IMR-90 (cell line): ENCODE results near the gene MAP3K15. TPM values are rescaled to one million over a fixed set of nuclear protein-coding genes. Genes with fewer than 3 reads are reported as not detected.

Experiments
- ATAC-seq: fragments of 200-7000 bp; cut with Tn5 transposase; 2 replicates; pipeline ENCODE4 v1.9.1; 2020; ENCODE audit warnings: low read depth, mild to moderate bottlenecking, moderate library complexity
- BruUV-seq: library from RNA; stranded (reverse); fragments of 400-500 nt; replicated peaks from 2 replicates; lab custom pipeline; 2021; lab: Mats Ljungman, UMichigan
- CTCF ChIA-PET: fragments of 300-600 bp; formaldehyde crosslinking; extraction: SDS; loops from one replicate; lab custom pipeline; 2021; ENCODE audit warnings: antibody characterized with exemption; lab: Yijun Ruan, JAX
- POLR2A ChIA-PET: fragments of 300-600 bp; sonication (Branson Sonifier 250); formaldehyde crosslinking; loops from one replicate; lab custom pipeline; 2022; ENCODE audit warnings: antibody characterized with exemption; ENCODE audit not compliant: unreplicated experiment; lab: Charles Lee
- DNase-seq: peaks from one replicate; pipeline ENCODE4 v3.0.0; 2013
- H2AFZ ChIP-seq: replicated peaks from 2 replicates; pipeline ENCODE3; 2013; ENCODE audit warnings: low read length, mild to moderate bottlenecking; ENCODE audit not compliant: poor library complexity
- H2AK5ac ChIP-seq: 2 replicates; pipeline ENCODE4 v1.6.1; 2013; ENCODE audit warnings: low read depth, low read length, inconsistent platforms
- H2AK9ac ChIP-seq: replicated peaks from 2 replicates; pipeline ENCODE3; 2013; ENCODE audit warnings: mild to moderate bottlenecking, low read depth, low read length, moderate library complexity; ENCODE audit not compliant: poor library complexity
- H2BK120ac ChIP-seq: 2 replicates; pipeline ENCODE4 v1.6.1; 2013; ENCODE audit warnings: low read depth, low read length, inconsistent platforms
- H2BK15ac ChIP-seq: 3 replicates; pipeline ENCODE4 v1.6.1; 2013; ENCODE audit warnings: low read depth, low read length, inconsistent platforms
- H2BK20ac ChIP-seq: 2 replicates; pipeline ENCODE4 v1.6.1; 2013; ENCODE audit warnings: low read depth, mild to moderate bottlenecking, inconsistent platforms, low read length, moderate library complexity
- H2BK5ac ChIP-seq: 2 replicates; pipeline ENCODE4 v1.6.1; 2013; ENCODE audit warnings: mild to moderate bottlenecking, low read depth, low read length, inconsistent platforms; ENCODE audit not compliant: poor library complexity, severe bottlenecking
- H3K14ac ChIP-seq: replicated peaks from 2 replicates; pipeline ENCODE4 v1.6.1; 2013; ENCODE audit warnings: low read depth, low read length, inconsistent platforms
- H3K18ac ChIP-seq: 2 replicates; pipeline ENCODE4 v1.6.1; 2013; ENCODE audit warnings: low read depth, low read length, control low read depth
- H3K23ac ChIP-seq: 2 replicates; pipeline ENCODE4 v1.6.1; 2013; ENCODE audit warnings: low read depth, low read length, inconsistent platforms
- H3K27ac ChIP-seq: 2 replicates; pipeline ENCODE4 v1.5.1; 2013; ENCODE audit warnings: mild to moderate bottlenecking, control low read depth, low read length; ENCODE audit not compliant: insufficient read depth
- H3K27me3 ChIP-seq: 2 replicates; pipeline ENCODE4 v1.6.1; 2013; ENCODE audit warnings: low read length; ENCODE audit not compliant: control insufficient read depth, insufficient read depth
- H3K36me3 ChIP-seq: 2 replicates; pipeline ENCODE4 v1.6.1; 2013; ENCODE audit warnings: low read length, mixed read lengths; ENCODE audit not compliant: control insufficient read depth, insufficient read depth
- H3K4ac ChIP-seq: 2 replicates; pipeline ENCODE4 v1.6.1; 2013; ENCODE audit warnings: low read depth, low read length, inconsistent platforms
- H3K4me1 ChIP-seq: 2 replicates; pipeline ENCODE4 v1.6.1; 2013; ENCODE audit warnings: low read length, mixed read lengths; ENCODE audit not compliant: control insufficient read depth, insufficient read depth
- H3K4me2 ChIP-seq: 2 replicates; pipeline ENCODE4 v1.6.1; 2013; ENCODE audit warnings: low read depth, mild to moderate bottlenecking, control low read depth, low read length, moderate library complexity
- H3K4me3 ChIP-seq: 2 replicates; pipeline ENCODE4 v1.5.1; 2013; ENCODE audit warnings: low read depth, mild to moderate bottlenecking, control low read depth, low read length, moderate library complexity; ENCODE audit not compliant: insufficient read depth
- H3K56ac ChIP-seq: 2 replicates; pipeline ENCODE4 v1.6.1; 2013; ENCODE audit warnings: low read length, inconsistent platforms; ENCODE audit not compliant: insufficient read depth; ENCODE audit errors: extremely low read depth
- H3K79me1 ChIP-seq, 2 experiments: 2 replicates each; pipeline ENCODE4 v1.6.1; 2013; ENCODE audit warnings: low read length in 2 of 2, inconsistent platforms in 1 of 2, low read depth in 1 of 2
- H3K9ac ChIP-seq: 2 replicates; pipeline ENCODE4 v1.6.1; 2013; ENCODE audit warnings: low read depth, low read length, control low read depth
- H3K9me1 ChIP-seq: 2 replicates; pipeline ENCODE4 v1.6.1; 2013; ENCODE audit warnings: low read length, inconsistent platforms; ENCODE audit not compliant: insufficient read depth
- H3K9me3 ChIP-seq: 2 replicates; pipeline ENCODE4 v1.6.1; 2013; ENCODE audit warnings: low read length; ENCODE audit not compliant: control insufficient read depth, insufficient read depth
- H4K20me1 ChIP-seq: 2 replicates; pipeline ENCODE4 v1.6.1; 2013; ENCODE audit warnings: low read length, inconsistent platforms; ENCODE audit not compliant: insufficient read depth
- H4K5ac ChIP-seq: 2 replicates; pipeline ENCODE4 v1.6.1; 2013; ENCODE audit warnings: mild to moderate bottlenecking, low read depth, low read length, control low read depth
- H4K8ac ChIP-seq, 2 experiments: 2 replicates each; pipeline ENCODE4 v1.6.1; 2013; ENCODE audit warnings: low read depth in 2 of 2, low read length in 2 of 2, control low read depth in 1 of 2, inconsistent platforms in 1 of 2
- H4K91ac ChIP-seq: 2 replicates; pipeline ENCODE4 v1.6.1; 2013; ENCODE audit warnings: low read depth, low read length, inconsistent platforms; ENCODE audit not compliant: insufficient read depth
- BHLHE40 ChIP-seq: fragments of 150-350 bp; IDR thresholded peaks from 2 replicates; pipeline ENCODE4 v1.6.1; 2016; ENCODE audit warnings: mild to moderate bottlenecking, low read depth, low read length
- CEBPB ChIP-seq: IDR thresholded peaks from 2 replicates; pipeline ENCODE4 v1.6.1; 2012; ENCODE audit warnings: low read depth, low read length, improper control_type of control experiment
- CHD1 ChIP-seq: IDR thresholded peaks from 2 replicates; pipeline ENCODE4 v1.6.1; 2012; ENCODE audit warnings: low read depth, low read length, improper control_type of control experiment
- FOS ChIP-seq: fragments of 150-350 bp; IDR thresholded peaks from 2 replicates; pipeline ENCODE4 v1.6.1; 2016; ENCODE audit warnings: low read depth, low read length
- MAFK ChIP-seq: IDR thresholded peaks from 2 replicates; pipeline ENCODE4 v1.6.1; 2012; ENCODE audit warnings: low read depth, low read length, improper control_type of control experiment
- MAZ ChIP-seq: IDR thresholded peaks from 2 replicates; pipeline ENCODE4 v1.6.1; 2012; ENCODE audit warnings: low read depth, mild to moderate bottlenecking, low read length, improper control_type of control experiment, moderate library complexity, borderline replicate concordance
- MXI1 ChIP-seq: IDR thresholded peaks from 2 replicates; pipeline ENCODE4 v1.6.1; 2012; ENCODE audit warnings: low read depth, mild to moderate bottlenecking, low read length, moderate library complexity, borderline replicate concordance
- NFE2L2 ChIP-seq: fragments of 150-350 bp; IDR thresholded peaks from 2 replicates; pipeline ENCODE4 v1.6.1; 2016; ENCODE audit warnings: low read depth, mild to moderate bottlenecking, low read length
- POLR2A ChIP-seq: IDR thresholded peaks from 2 replicates; pipeline ENCODE4 v1.6.1; 2012; ENCODE audit warnings: mild to moderate bottlenecking, low read depth, low read length
- RAD21 ChIP-seq: IDR thresholded peaks from 2 replicates; pipeline ENCODE4 v1.6.1; 2012; ENCODE audit warnings: low read length, improper control_type of control experiment
- RCOR1 ChIP-seq: IDR thresholded peaks from 2 replicates; pipeline ENCODE4 v1.6.1; 2012; ENCODE audit warnings: mild to moderate bottlenecking, low read length, improper control_type of control experiment; ENCODE audit not compliant: insufficient replicate concordance
- RFX5 ChIP-seq: IDR thresholded peaks from 2 replicates; pipeline ENCODE4 v1.8.0; 2012; ENCODE audit warnings: low read depth, mild to moderate bottlenecking, low read length, moderate library complexity
- SMC3 ChIP-seq: fragments of 150-350 bp; IDR thresholded peaks from 2 replicates; pipeline ENCODE4 v1.6.1; 2016; ENCODE audit warnings: low read depth, mild to moderate bottlenecking, antibody characterized with exemption, low read length, moderate library complexity
- WGBS, 2 experiments: methylation state at CpG; one replicate each; pipeline versions ENCODE4 v1.1.5 to v1.1.7; 2013; ENCODE audit warnings: missing lambda C conversion rate in 2 of 2; ENCODE audit not compliant: insufficient read length in 1 of 2; ENCODE audit errors: extremely low coverage in 2 of 2; 5-methylcytosine and 5-hydroxymethylcytosine counted together
- dilution Hi-C: fragments of 300-500 bp; cut with HindIII; formaldehyde crosslinking; loops from one replicate; pipeline ENCODE4 v1.14.3; 2018; ENCODE audit warnings: low sequenced_read_pairs; ENCODE audit not compliant: unreplicated experiment
- in situ Hi-C: fragments of 300-500 bp; cut with MboI; formaldehyde crosslinking; loops from 3 replicates; pipeline ENCODE4 v1.14.3; 2019; ENCODE audit warnings: low sequenced_read_pairs, inconsistent platforms, mixed read lengths
- intact Hi-C: fragments of 100-400 bp; cut with micrococcal nuclease; formaldehyde crosslinking; loops from 2 replicates; pipeline ENCODE4 v1.10.0; 2022
- polyA plus RNA-seq, 3 experiments: library from polyadenylated mRNA; depleted of rRNA; stranded (reverse); fragments of >200 nt; gene quantifications; 2 replicates each; pipeline ENCODE4 v1.2.3, GENCODE V29; 2012; ENCODE audit warnings: low replicate concordance in 1 of 3
- total RNA-seq: library from RNA; depleted of rRNA; stranded (reverse); fragments of >200 nt; gene quantifications from 2 replicates; pipeline ENCODE4 v1.2.3, GENCODE V29; 2012
- TF ChIP-seq, protein P1 (sequence below): fragments of 150-350 bp; IDR thresholded peaks from 2 replicates; pipeline ENCODE4 v1.6.1; 2016; ENCODE audit warnings: low read depth, mild to moderate bottlenecking, low read length, moderate library complexity, borderline replicate concordance
- TF ChIP-seq, protein P2 (sequence below): conservative IDR thresholded peaks from 2 replicates; pipeline ENCODE4 v1.5.1; 2012; ENCODE audit warnings: mild to moderate bottlenecking, low read depth, low read length, improper control_type of control experiment
- TF ChIP-seq, protein P3 (sequence below): fragments of 150-350 bp; IDR thresholded peaks from 2 replicates; pipeline ENCODE4 v1.6.1; 2017; ENCODE audit warnings: mild to moderate bottlenecking, antibody characterized with exemption, low read length, low read depth

The MAP3K15 gene
- total and polyA plus RNA-seq, 2 of the 4 experiments (the other 2 are of a cell fraction): under 0.01 to 0.10 TPM

DNA sequence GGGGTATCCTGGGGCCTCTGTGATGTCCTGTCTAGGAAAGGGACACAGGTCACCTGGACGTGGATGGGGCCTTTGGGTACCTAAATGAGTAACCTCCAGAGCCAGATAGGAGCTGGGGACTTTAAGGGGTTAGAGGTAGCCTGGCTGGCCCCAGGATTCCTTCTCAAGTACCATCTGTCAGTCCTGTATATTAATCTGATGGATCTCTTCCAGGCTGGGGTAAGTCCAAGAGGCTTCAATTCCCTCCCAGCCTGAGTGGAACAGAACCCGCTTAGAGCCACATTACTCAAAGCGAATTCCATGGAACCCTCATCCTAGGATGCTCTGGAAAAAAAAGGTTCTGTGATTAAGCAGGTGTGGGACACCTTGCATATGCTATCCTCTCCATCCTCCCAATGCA lies 24.8 kb upstream of the MAP3K15 start:
- no peaks in the 10 kb centered on the region; the same call in 1 of the 2 replicates for H3K36me3 ChIP-seq
- dilution Hi-C loops: no loop called here

More for the DNA sequence above, 24.8 kb upstream of the MAP3K15 start:
- Histone ChIP-seq H2BK15ac (no peak overlapping the region), H3K18ac (no peak overlapping the region), H2AK9ac (no peak overlapping the region), H2BK5ac (no peak overlapping the region), H4K91ac (no peak overlapping the region), H2AFZ (no peak overlapping the region), H3K27ac (no peak overlapping the region), H3K14ac (no peak overlapping the region), H3K9me3 (no peaks in the 10 kb centered on the region), H3K27me3 (no peaks in the 10 kb centered on the region), H3K23ac (no peak overlapping the region), H4K5ac (no peak overlapping the region), H3K4me2 (no peak overlapping the region), H3K4me3 (no peak overlapping the region), H4K20me1 (no peaks in the 10 kb centered on the region), H3K79me1 (no peaks in the 10 kb centered on the region), H2BK120ac (no peak overlapping the region), H3K4ac (no peak overlapping the region), H3K9ac (no peak overlapping the region), H3K9me1 (no peaks in the 10 kb centered on the region), H2BK20ac (no peak overlapping the region), H4K8ac (no peak overlapping the region), H3K56ac (no peak overlapping the region), H3K4me1 (no peaks in the 10 kb centered on the region), H2AK5ac (no peak overlapping the region)
- no CpG with 5 or more reads among the region's 3 CpGs for WGBS, 2 experiments
- in situ Hi-C loops: loop anchor here (10.0 to 25.0 kb wide), 2 partner anchors 355 to 1153 kb away; no protein-coding TSS in a partner anchor
- DNase-seq: no peak
- no peak for ATAC-seq
- no TSS peak for BruUV-seq
- intact Hi-C loops: loop anchor here (10.0 kb wide), 2 partner anchors 455 to 585 kb away; partner anchors contain the start of gene BCLAF3
- ChIA-PET CTCF (no interaction called here), POLR2A (no interaction called here)
- no peak for TF ChIP-seq BHLHE40
- TF ChIP-seq RFX5: no peak
- no peak for TF ChIP-seq SMC3
- TF ChIP-seq CEBPB: no peak
- TF ChIP-seq, protein P1, sequence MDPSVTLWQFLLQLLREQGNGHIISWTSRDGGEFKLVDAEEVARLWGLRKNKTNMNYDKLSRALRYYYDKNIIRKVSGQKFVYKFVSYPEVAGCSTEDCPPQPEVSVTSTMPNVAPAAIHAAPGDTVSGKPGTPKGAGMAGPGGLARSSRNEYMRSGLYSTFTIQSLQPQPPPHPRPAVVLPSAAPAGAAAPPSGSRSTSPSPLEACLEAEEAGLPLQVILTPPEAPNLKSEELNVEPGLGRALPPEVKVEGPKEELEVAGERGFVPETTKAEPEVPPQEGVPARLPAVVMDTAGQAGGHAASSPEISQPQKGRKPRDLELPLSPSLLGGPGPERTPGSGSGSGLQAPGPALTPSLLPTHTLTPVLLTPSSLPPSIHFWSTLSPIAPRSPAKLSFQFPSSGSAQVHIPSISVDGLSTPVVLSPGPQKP: no peak
- no peak for TF ChIP-seq MAFK
- TF ChIP-seq POLR2A: no peak
- TF ChIP-seq RAD21: no peak
- TF ChIP-seq MXI1: no peak
- TF ChIP-seq RCOR1: no peak
- TF ChIP-seq, protein P2, sequence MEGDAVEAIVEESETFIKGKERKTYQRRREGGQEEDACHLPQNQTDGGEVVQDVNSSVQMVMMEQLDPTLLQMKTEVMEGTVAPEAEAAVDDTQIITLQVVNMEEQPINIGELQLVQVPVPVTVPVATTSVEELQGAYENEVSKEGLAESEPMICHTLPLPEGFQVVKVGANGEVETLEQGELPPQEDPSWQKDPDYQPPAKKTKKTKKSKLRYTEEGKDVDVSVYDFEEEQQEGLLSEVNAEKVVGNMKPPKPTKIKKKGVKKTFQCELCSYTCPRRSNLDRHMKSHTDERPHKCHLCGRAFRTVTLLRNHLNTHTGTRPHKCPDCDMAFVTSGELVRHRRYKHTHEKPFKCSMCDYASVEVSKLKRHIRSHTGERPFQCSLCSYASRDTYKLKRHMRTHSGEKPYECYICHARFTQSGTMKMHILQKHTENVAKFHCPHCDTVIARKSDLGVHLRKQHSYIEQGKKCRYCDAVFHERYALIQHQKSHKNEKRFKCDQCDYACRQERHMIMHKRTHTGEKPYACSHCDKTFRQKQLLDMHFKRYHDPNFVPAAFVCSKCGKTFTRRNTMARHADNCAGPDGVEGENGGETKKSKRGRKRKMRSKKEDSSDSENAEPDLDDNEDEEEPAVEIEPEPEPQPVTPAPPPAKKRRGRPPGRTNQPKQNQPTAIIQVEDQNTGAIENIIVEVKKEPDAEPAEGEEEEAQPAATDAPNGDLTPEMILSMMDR: no peak
- TF ChIP-seq, protein P3, sequence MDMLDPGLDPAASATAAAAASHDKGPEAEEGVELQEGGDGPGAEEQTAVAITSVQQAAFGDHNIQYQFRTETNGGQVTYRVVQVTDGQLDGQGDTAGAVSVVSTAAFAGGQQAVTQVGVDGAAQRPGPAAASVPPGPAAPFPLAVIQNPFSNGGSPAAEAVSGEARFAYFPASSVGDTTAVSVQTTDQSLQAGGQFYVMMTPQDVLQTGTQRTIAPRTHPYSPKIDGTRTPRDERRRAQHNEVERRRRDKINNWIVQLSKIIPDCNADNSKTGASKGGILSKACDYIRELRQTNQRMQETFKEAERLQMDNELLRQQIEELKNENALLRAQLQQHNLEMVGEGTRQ: no peak
- TF ChIP-seq CHD1: no peak
- no peak for TF ChIP-seq FOS
- TF ChIP-seq NFE2L2: no peak
- TF ChIP-seq MAZ: no peak
